Skin epidermis (tissue), 12 donors: Measurements from ENCODE around the gene ATAD1.

Experiments
- H3K27ac ChIP-seq, 21 experiments: fragments of 200-600 bp; sonication (generic) in 11 of 21; one replicate each; pipeline ENCODE4 v1.5.0; 2020; ENCODE audit warnings: mild to moderate bottlenecking in 3 of 21, inconsistent platforms in 2 of 21, moderate library complexity in 2 of 21
- H3K4me3 ChIP-seq, 7 experiments: fragments of 200-600 bp; sonication (generic) in 2 of 7; one replicate each; pipeline ENCODE4 v1.5.0; 2020; ENCODE audit warnings: inconsistent platforms in 2 of 7, mild to moderate bottlenecking in 2 of 7, moderate library complexity in 1 of 7

Gene ATAD1

GRCh38 chr10:87734987-87735827 lies 82.8 kb downstream of the ATAD1 start:
- no peak overlapping the region for H3K4me3 ChIP-seq
- H3K27ac ChIP-seq, result no peak overlapping the region

GRCh38 chr10:87733081-87733480 lies 84.9 kb downstream of the ATAD1 start:
- H3K4me3 ChIP-seq, result no peak overlapping the region
- no peak overlapping the region for H3K27ac ChIP-seq

- Histone ChIP-seq H3K27ac (no peak overlapping the region), H3K4me3 (no peak overlapping the region)
Measured at GRCh38 chr10:87729940-87730339, 88.1 kb downstream of the ATAD1 start.

GRCh38 chr10:87724789-87725188 lies 93.2 kb downstream of the ATAD1 start:
- Histone ChIP-seq H3K4me3 (no peak overlapping the region), H3K27ac (no peak overlapping the region)

GRCh38 chr10:87723500-87723899 lies 94.5 kb downstream of the ATAD1 start:
- no peak overlapping the region for H3K4me3 ChIP-seq
- H3K27ac ChIP-seq, result no peak overlapping the region

GRCh38 chr10:87722716-87723115 lies 95.3 kb downstream of the ATAD1 start:
- Histone ChIP-seq H3K4me3 (no peak overlapping the region), H3K27ac (no peak overlapping the region)

GRCh38 chr10:87721781-87722180 lies 96.2 kb downstream of the ATAD1 start:
- Histone ChIP-seq H3K4me3 (no peak overlapping the region), H3K27ac (no peak overlapping the region)

GRCh38 chr10:87720665-87721064 lies 97.4 kb downstream of the ATAD1 start:
- no peak overlapping the region for H3K4me3 ChIP-seq
- H3K27ac ChIP-seq, result no peak overlapping the region

- no peak overlapping the region for H3K27ac ChIP-seq
- H3K4me3 ChIP-seq, result no peak overlapping the region
Measured at GRCh38 chr10:87716348-87716670, 101.7 kb downstream of the ATAD1 start.

GRCh38 chr10:87715552-87716347 lies 102.3 kb downstream of the ATAD1 start:
- no peak overlapping the region for H3K4me3 ChIP-seq
- no peak overlapping the region for H3K27ac ChIP-seq

- Histone ChIP-seq H3K4me3 (no peak overlapping the region), H3K27ac (no peak overlapping the region)
Measured at GRCh38 chr10:87713707-87714106, 104.3 kb downstream of the ATAD1 start.

- Histone ChIP-seq H3K27ac (no peak overlapping the region), H3K4me3 (no peak overlapping the region)
Measured at GRCh38 chr10:87712913-87713616, 105.0 kb downstream of the ATAD1 start.

- Histone ChIP-seq H3K27ac (no peak overlapping the region), H3K4me3 (no peak overlapping the region)
Measured at GRCh38 chr10:87707254-87707653, 110.8 kb downstream of the ATAD1 start.

GRCh38 chr10:87706731-87707130 lies 111.3 kb downstream of the ATAD1 start:
- Histone ChIP-seq H3K4me3 (no peak overlapping the region), H3K27ac (no peak overlapping the region)

GRCh38 chr10:87705339-87705738 lies 112.7 kb downstream of the ATAD1 start:
- Histone ChIP-seq H3K4me3 (no peak overlapping the region), H3K27ac (no peak overlapping the region)

GRCh38 chr10:87703771-87704170 lies 114.3 kb downstream of the ATAD1 start:
- H3K27ac ChIP-seq, result no peak overlapping the region
- no peak overlapping the region for H3K4me3 ChIP-seq

GRCh38 chr10:87702973-87703294 lies 115.1 kb downstream of the ATAD1 start:
- no peak overlapping the region for H3K27ac ChIP-seq
- no peak overlapping the region for H3K4me3 ChIP-seq

GRCh38 chr10:87702260-87702972 lies 115.6 kb downstream of the ATAD1 start:
- Histone ChIP-seq H3K4me3 (no peak overlapping the region), H3K27ac (no peak overlapping the region)
